NCI-H2081 (cell line): ENCODE results near the gene PHF5A.
"Not testable (repeated sequence)": the region's sequence is repeated elsewhere in the genome, so short reads cannot be mapped to it uniquely, and the experiment has no call there.

Experiments used
- DNase-seq, 2 experiments: peaks; one replicate each; lab custom pipeline; 2025; lab: John Stamatoyannopoulos, UW

Gene PHF5A

GRCh38 chr22:41487037-41487935 is 18.8 kb upstream of the PHF5A start:
- DNase-seq = no peak

DNA sequence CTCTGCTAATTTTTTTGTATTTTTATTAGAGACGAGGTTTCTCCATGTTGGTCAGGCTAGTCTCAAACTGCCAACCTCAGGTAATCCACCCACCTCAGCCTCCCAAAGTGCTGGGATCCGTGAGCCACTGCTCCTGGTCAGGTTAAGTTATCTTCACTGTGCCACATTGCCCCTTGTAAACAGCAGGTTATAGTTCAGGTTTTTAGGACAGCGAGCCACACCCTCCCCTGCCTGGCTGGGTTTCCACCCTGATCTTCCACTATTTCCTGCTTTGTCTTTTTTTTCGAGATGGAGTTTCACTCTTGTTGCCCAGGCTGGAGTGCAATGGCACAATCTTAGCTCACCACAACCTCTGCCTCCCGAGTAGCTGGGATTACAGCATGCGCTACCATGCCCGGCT is 16.5 kb upstream of the PHF5A start:
- DNase-seq = no peak

DNA sequence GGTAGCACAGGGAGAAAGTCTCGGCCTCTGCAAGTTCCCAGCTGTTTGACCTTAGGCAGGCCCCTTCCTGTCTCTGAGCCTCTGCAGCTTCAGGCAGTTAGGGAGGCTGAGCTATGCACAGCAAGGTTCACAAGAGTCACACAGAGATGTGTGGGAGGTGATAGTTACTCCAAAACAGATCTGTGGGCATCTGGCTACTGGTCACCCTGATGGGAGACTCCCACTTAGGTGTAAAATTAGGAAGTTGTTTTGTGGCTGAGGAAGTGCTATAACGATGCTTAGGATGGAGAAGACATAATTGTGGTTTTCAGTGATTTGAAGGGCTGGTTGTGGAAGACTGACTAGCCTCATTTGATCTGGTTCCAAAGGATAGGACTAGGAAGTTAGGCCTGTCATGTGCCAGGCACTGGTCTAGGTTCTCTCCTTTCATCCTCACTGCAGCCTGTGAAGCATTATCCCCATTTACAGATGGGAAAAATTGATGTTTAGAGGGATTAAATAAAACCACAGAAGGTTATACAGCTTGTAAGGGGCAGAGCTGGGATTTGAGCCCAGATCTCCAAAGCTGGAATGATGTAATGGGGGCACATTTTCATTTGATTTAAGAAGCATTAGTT is 13.9 kb upstream of the PHF5A start:
- no peak for DNase-seq

GRCh38 chr22:41481925-41482318 is 13.4 kb upstream of the PHF5A start:
- DNase-seq = no peak

DNA sequence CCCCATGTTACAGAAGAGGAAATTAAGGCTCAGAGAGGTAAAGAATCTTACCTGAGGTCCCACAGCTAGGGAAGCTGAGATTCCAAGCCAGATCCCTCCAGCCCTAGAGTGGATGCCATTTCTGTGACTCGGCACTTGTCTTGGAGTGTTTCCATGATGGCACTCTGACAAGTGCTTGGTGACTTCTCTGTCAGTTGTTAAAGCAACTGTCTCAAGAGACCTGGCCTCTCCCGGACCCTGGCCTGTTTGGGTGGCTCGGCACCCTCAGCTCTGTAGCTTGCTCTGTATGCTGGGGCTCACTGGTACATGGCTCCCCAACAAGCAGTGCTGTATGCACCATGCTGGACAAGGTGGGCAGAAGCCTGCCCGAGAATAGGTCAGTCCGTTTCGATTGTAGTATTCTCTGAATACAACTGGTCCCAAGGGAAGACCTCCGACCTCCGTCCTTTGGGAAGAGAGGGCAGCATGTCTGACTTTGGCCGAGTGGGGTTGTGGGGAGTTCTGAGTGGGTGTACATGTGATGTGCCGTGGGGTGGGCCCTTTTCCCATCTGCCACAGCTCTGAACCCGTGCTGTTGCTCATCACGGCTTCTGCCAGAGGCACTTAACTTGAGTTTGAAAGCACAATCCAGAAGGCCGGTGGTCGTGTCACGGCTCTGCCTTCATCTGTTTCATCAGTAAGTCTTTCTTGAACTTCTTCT is 12.8 kb upstream of the PHF5A start:
- DNase-seq = no peak

- no peak for DNase-seq
Measured at GRCh38 chr22:41480397-41480735, 11.9 kb upstream of the PHF5A start.

DNA sequence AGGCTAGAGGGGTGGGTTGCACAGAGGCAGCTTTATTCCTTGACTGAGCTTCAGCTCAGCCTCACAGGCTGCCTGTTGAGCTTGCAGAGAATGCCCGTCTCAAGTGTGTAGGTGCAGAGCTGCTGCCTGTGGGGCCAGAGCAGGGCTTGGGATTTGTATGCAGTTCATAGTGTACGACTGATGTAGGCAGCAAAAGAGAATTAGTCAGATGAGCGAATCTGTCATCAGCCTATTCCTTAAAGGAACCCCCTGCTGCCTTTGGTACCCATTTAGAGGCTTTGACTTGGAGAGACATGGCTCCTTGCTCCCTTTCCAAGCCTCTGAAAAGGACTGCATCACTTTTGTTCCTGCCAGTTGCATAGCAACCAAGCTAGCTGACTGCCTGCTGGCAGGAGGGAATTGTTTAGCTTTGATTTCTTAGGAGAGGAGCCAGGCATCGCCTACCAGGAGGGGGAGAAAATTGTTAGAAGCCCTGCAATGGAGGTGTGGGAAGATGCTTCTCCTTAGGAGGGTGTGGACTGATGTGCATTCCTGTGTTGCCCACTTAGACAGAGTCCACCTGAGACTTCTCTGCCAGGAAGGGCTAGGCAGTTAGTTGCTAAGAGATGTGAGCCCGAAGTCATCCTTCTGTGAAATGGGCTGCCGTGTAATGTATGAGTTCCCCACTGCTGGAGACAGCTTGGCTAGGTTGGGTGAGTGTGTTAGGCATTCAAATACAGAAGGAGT is 11.3 kb upstream of the PHF5A start:
- DNase-seq = no peak

- no peak for DNase-seq
Measured at GRCh38 chr22:41478891-41479521, 10.5 kb upstream of the PHF5A start.

- DNase-seq = no peak
Measured at GRCh38 chr22:41478473-41478872, 10.0 kb upstream of the PHF5A start.

- no peak for DNase-seq
Measured at GRCh38 chr22:41474872-41475451, 6.5 kb upstream of the PHF5A start.

- DNase-seq = no peak
Measured at GRCh38 chr22:41471568-41471967, 3.1 kb upstream of the PHF5A start.

- no peak for DNase-seq
Measured at GRCh38 chr22:41470886-41471285, 2.4 kb upstream of the PHF5A start.

DNA sequence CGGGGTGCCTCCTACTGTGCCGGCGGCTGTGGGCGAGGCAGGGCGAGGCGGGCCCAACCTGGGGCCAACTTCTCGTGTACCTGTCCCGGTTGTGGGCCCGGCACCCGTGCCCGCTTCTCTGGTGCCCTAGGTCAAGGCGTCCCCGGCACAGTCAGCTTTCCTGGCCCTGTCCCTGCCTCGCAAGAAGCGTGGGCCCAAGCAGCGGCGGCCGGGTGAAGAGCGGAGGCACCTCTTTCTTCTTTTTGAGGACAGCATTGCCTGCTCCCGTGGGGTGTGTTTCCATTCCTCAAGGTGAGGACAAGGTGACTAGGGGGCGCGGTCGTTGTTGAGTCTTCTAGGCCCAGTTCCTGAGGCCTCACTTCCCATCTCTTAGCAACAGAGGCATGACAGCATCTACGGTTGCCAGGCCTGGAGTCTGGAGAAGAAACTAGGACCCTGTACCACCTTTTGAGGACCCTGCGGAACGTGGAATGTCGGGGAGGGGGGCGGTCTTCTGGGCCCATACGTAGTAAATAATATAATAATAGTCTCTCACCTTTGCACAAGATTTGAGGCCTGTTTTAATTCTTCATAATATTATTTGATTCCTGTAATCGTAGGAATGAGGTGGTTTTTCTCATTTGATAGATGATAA is 843 bp upstream of the PHF5A start:
- no peak for DNase-seq

- no peak for DNase-seq
Measured at GRCh38 chr22:41461901-41462300, 6.6 kb downstream of the PHF5A start.

DNA sequence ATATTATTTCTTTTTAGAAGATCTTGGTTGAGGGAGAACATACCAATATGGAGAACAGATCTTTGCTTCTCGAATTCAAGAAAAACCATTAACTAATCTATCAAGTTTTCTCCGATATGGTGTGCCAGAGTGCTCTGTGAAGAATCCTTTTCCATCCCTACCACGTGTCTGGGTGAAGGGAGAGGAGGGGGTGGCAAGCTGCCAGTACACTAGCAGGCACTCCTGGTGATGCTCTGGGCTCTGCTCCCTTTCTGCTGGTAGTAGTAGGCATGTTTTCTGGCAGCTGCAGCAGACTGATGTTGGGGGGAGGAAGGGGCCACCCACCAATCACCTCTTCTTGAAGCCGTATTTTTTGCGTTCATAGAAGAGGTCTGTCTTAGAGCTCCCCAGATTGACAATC is 8.4 kb downstream of the PHF5A start:
- DNase-seq = not testable (repeated sequence)

GRCh38 chr22:41459431-41459830 is 9.1 kb downstream of the PHF5A start:
- no peak for DNase-seq

- no peak for DNase-seq
Measured at GRCh38 chr22:41458161-41458728, 10.2 kb downstream of the PHF5A start.

- DNase-seq = peak; percentile 94 to 98
Measured at GRCh38 chr22:41448189-41448808, 20.2 kb downstream of the PHF5A start.

GRCh38 chr22:41447435-41448188 is 20.9 kb downstream of the PHF5A start:
- DNase-seq = peak; percentile 45 to 56
